Measurements from ENCODE around the gene SGK1.
"Not testable (repeated sequence)": the region's sequence is repeated elsewhere in the genome, so short reads cannot be mapped to it uniquely, and the experiment has no call there.

SGK1 gene

DNA sequence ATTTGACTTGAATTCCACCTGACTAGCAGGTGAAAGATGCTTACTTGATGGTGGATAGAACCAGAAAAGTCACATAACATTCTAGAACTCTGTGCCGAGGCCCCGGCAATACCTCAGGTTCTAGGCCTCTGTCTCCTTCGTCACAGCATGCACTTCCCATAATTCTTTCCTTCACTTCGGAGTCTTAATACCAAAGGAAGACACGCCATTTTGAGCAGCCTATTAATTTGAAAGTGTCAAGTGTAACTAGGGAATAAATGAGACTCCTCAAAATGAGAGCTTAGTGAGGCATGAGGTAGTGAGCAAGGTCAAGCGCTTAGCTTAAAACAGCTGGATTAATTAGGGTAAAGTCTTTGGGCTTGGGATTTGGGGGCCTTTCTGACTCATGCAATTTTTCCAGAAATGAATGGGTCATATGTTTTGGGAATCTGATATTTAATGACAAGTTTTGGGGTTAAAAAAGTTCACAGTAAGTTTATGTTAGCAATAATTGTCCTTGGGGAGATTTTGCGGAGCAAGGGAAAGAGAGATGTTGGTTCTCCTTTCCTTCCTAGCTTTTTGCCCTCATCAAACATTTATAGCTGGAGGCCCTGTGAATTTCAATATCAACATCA is 29.1 kb upstream of the SGK1 start:
- no peak for FAIRE-seq

DNA sequence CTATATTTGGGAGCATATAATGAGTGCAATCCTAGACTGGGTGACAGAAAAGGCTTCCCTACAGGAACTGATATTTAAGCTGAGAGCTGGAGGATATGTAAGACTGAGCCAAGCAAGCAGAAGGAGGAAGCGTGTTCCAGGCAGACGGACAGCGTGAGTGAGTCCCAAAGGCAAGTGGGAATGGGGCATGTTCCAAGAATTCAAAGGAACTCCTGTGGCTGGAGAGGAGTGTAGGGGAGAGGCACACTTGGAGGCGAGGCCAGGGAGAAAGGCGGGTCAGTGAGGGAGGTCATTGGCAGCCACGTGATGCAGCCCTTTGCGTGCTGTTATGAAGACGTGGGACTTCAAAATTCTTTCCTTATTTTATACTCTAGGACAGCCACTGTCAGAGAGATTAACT is 27.9 kb upstream of the SGK1 start:
- FAIRE-seq (no peak), DNase-seq (ENCODE audit: insufficient read length) (no peak)
- TF ChIP-seq POLR2A (IDR thresholded peaks at IDR 0.05; ENCODE audit: low read depth, low read length): no peak
- TF ChIP-seq POLR2AphosphoS5 (IDR thresholded peaks at IDR 0.05; ENCODE audit: low read depth, low read length): no peak
- no peak for TF ChIP-seq TAF1 (IDR thresholded peaks at IDR 0.05; ENCODE audit: borderline replicate concordance, low read depth, low read length)

More for the DNA sequence above, 29.1 kb upstream of the SGK1 start:
- no peak for TF ChIP-seq TAF1 (IDR thresholded peaks at IDR 0.05; ENCODE audit: borderline replicate concordance, low read depth, low read length)
- DNase-seq (ENCODE audit: insufficient read length): no peak

DNA sequence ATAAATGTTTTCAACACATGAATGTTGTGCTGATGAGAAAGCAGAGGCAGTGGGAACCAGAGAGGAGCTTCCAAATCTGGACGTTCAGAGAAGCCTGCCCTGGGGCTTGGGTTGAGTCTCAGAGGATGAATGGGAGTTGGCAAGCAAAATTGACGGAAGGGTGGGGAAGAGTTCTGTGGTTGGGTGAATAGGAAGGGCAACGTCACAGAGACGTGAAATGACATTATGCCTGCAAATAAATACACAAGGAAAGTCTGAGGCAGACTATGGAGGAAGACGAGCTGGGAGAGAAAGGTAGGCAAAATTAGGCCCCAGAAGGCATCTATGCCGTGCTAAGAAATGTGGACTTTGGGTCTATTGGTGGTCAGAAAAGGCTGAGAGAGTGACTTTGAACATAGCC is 25.2 kb upstream of the SGK1 start:
- TF ChIP-seq POLR2AphosphoS5 (IDR thresholded peaks at IDR 0.05; ENCODE audit: low read depth, low read length): no peak
- TF ChIP-seq POLR2A (IDR thresholded peaks at IDR 0.05; ENCODE audit: low read depth, low read length): no peak
- no peak for TF ChIP-seq TAF1 (IDR thresholded peaks at IDR 0.05; ENCODE audit: borderline replicate concordance, low read depth, low read length)
- no peak for FAIRE-seq

DNA sequence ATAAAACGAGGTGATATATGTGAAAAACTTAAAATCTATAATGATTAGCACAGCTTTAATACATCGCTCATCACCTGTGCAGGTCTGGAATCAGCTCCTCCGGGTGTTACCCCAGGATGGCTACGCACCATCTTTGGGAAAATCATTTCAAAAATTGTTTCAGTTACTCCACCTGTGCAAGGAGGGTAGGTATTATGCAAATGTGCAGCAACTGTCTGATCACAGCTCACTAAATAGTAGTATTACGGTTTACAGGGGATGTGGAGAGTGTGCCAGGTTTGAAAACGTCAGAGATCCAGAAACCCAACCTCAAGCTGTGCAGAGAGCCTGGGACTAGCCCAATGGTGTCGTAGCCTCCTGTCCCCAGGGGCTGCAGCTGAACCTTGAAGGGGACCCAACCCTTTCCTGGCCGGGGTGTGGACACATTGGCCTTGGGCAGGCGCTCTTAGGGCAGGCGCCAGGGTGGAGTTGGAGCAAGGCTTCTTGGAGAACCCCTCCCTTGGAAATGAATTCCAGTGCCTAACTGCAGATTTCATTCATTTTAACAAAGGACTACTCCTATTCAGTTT is 24.2 kb upstream of the SGK1 start:
- no peak for TF ChIP-seq TAF1 (IDR thresholded peaks at IDR 0.05; ENCODE audit: borderline replicate concordance, low read depth, low read length)
- TF ChIP-seq POLR2AphosphoS5 (IDR thresholded peaks at IDR 0.05; ENCODE audit: low read depth, low read length): no peak
- DNase-seq (ENCODE audit: insufficient read length) (no peak), FAIRE-seq (no peak)

More for the DNA sequence above, 25.2 kb upstream of the SGK1 start:
- no peak for DNase-seq (ENCODE audit: insufficient read length)

DNA sequence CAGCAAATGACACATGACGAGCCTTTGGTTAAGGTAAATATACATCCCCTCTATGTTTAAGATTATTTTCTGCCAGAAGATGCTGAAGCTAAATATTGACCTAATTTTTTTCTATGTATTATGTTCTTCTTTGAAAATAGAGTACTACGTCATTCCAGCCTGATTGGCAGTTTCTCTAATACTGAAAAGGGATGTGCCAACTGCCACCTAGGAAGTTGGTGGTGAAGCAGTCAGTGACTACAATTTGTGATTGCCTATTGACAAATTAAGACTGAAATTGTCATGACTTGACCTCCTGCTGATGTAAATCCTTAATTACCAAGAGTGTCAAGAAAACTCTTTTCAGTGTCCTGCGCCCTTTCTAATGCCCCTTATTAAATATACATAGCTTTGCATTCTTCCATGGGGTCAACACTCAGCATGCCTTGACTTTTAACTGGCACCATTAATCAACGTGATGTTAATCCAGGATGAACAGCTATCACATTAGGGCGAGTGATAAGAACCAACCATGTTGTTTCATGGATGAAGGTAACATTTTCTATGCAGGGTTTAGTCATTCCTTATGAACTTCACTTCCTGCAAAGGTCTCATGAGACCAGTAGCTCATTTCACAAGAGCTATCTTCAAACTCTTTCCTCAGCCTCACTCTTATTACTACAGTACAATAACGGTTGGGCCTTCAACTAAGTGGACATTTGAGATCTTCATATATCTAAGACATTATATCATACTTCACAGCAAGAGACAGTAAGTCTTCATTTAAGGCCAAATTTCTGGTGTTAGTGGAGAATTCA is 22.5 kb upstream of the SGK1 start:
- DNase-seq (ENCODE audit: insufficient read length) (no peak), FAIRE-seq (no peak)
- TF ChIP-seq POLR2AphosphoS5 (IDR thresholded peaks at IDR 0.05; ENCODE audit: low read depth, low read length) (no peak), TAF1 (IDR thresholded peaks at IDR 0.05; ENCODE audit: borderline replicate concordance, low read depth, low read length) (no peak), POLR2A (IDR thresholded peaks at IDR 0.05; ENCODE audit: low read depth, low read length) (no peak)

DNA sequence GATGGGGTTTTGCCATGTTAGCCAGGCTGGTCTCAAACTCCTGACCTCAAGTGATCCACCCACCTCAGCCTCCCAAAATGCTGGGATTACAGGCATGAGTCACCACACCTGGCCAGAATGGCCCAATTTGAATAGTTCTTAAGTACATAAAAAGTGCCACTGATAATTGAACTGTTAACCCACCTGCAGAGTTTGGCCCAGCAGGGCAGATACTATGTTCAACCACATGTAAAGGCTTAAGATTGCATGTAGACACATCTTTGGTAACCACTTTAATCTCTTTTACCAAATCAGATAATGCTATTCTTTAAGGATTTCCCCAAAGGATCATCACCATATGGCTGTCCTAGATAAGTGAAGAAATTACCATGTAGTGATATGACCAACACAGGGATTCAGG is 21.3 kb upstream of the SGK1 start:
- DNase-seq (ENCODE audit: insufficient read length) (no peak), FAIRE-seq (no peak)
- no peak for TF ChIP-seq POLR2A (IDR thresholded peaks at IDR 0.05; ENCODE audit: low read depth, low read length)
- no peak for TF ChIP-seq POLR2AphosphoS5 (IDR thresholded peaks at IDR 0.05; ENCODE audit: low read depth, low read length)
- TF ChIP-seq TAF1 (IDR thresholded peaks at IDR 0.05; ENCODE audit: borderline replicate concordance, low read depth, low read length): no peak

DNA sequence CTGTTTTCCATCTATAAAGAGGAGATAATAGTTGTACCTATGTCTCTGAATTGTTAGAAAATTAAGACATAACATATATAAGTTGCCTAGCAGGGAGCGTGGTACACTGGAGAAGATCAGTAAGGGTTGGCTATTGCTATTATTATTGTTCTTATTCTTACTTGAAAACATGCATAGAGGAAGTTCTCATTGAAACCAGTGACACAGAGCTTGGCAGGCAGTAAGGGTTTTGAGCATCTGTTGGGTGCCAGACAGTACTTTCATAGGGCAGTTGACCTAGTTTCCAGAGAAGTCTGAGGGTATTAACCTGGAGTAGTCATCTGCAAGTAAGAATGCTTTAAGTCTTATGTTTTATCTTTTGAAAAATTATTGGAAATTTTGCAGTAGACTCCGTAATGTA is 13.3 kb upstream of the SGK1 start:
- TF ChIP-seq POLR2A (IDR thresholded peaks at IDR 0.05; ENCODE audit: low read depth, low read length) (no peak), POLR2AphosphoS5 (IDR thresholded peaks at IDR 0.05; ENCODE audit: low read depth, low read length) (no peak)
- no peak for DNase-seq (ENCODE audit: insufficient read length)

DNA sequence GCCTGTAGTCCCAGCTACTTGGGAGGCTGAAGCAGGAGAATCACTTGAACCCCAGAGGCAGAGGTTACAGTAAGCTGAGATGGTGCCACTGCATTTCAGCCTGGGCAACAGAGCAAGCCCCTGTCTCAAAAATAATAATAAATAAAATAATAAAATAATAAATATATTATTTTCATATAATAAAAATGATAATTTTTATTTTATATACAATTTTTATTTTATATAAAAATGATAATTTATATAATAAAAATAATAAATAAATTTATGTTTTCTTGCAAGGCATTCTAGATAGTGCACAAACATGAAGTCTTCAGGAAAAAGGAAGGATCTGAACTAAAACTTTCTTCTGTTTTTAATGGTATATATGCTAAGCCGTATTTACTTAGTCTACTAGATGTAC is 12.6 kb upstream of the SGK1 start:
- TF ChIP-seq POLR2A (IDR thresholded peaks at IDR 0.05; ENCODE audit: low read depth, low read length) (no peak), POLR2AphosphoS5 (IDR thresholded peaks at IDR 0.05; ENCODE audit: low read depth, low read length) (no peak), TAF1 (IDR thresholded peaks at IDR 0.05; ENCODE audit: borderline replicate concordance, low read depth, low read length) (no peak)
- FAIRE-seq (no peak), DNase-seq (ENCODE audit: insufficient read length) (no peak)

More for the DNA sequence above, 13.3 kb upstream of the SGK1 start:
- no peak for FAIRE-seq

DNA sequence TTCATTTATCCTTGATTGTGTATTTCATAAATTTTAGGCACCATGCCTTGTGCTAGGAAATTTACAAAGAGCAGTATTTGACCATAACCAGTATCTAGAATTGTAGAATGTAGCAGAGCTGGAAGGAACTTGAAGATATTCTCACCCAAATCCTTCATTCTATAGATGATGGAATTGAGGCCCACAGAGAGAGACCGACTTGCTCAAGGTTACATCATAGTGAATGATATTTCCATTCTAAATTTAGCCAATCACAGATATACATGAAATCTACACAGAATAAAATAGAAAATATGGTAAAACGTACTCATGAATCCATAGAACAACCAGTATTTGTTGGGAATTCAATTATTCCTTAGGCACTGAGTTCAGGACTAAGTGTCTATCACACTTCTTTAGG is 10.9 kb upstream of the SGK1 start:
- no peak for TF ChIP-seq POLR2A (IDR thresholded peaks at IDR 0.05; ENCODE audit: low read depth, low read length)
- TF ChIP-seq POLR2AphosphoS5 (IDR thresholded peaks at IDR 0.05; ENCODE audit: low read depth, low read length): no peak
- TF ChIP-seq TAF1 (IDR thresholded peaks at IDR 0.05; ENCODE audit: borderline replicate concordance, low read depth, low read length): no peak
- DNase-seq (ENCODE audit: insufficient read length) (no peak), FAIRE-seq (no peak)

DNA sequence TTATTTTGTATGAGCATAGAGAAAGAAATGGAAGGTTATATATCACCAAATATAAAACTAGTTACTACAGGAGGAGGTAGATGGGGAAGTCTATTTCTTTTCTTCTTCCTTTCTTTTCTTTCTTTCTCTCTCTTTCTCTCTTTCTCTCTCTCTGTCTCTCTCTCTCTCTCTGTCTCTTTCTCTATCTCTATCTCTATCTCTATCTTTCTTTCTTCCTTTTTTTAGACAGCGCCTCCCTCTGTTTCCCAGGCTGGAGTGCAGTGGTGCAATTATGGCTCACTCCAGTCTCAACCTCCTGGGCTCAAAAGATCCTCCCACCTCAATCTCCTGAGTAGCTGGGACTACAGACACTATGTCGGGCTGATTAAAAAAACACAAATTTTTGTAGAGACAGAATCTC is 10.2 kb upstream of the SGK1 start:
- DNase-seq (ENCODE audit: insufficient read length) (no peak), FAIRE-seq (no peak)
- TF ChIP-seq TAF1 (IDR thresholded peaks at IDR 0.05; ENCODE audit: borderline replicate concordance, low read depth, low read length) (no peak), POLR2A (IDR thresholded peaks at IDR 0.05; ENCODE audit: low read depth, low read length) (no peak), POLR2AphosphoS5 (IDR thresholded peaks at IDR 0.05; ENCODE audit: low read depth, low read length) (no peak)

DNA sequence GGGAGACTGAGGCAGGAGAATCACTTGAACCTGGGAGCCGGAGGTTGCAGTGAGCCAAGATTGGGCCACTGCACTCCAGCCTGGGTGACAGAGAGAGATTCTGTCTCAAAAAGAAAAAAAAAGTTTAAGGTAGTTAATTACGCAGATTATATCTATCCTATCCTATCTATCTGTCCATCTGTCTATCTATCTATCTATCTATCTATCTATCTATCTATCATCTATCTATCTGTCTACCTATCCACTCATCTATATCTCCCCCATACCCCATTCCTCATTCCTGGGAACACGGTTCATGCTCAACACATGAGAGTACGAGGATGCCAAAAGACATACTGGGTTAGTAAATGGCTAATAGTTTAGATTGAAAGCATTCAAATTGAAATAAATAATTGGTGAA is 8.3 kb upstream of the SGK1 start:
- not testable (repeated sequence) for FAIRE-seq; DNase-seq (ENCODE audit: insufficient read length)

DNA sequence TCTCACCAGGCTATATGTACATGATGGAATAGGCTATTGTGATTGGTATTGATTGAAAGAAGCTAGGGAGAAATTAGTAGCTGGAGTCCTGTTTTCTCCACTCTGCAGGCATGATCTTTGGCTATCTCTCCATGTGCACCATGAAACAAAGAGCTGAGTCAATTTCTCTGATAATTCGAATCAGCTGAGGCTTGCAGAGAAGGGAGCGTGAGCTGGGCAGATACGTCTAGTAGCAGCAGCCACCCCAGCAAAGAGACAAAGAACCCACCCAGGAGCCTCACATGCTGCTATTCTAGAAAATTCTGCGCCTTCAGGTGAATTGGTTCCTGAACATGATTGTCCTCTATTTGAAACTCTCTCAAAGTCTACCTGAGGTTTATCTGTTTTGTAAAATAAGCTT is 6.9 kb upstream of the SGK1 start:
- TF ChIP-seq TAF1 (IDR thresholded peaks at IDR 0.05; ENCODE audit: borderline replicate concordance, low read depth, low read length) (no peak), POLR2A (IDR thresholded peaks at IDR 0.05; ENCODE audit: low read depth, low read length) (no peak), POLR2AphosphoS5 (IDR thresholded peaks at IDR 0.05; ENCODE audit: low read depth, low read length) (no peak)
- FAIRE-seq: no peak
- no peak for DNase-seq (ENCODE audit: insufficient read length)

Measured in GM12892 (cell line).